ENCODE measurements around the gene OLFML1.
"Not testable (repeated sequence)": the region's sequence is repeated elsewhere in the genome, so short reads cannot be mapped to it uniquely, and the experiment has no call there.

OLFML1 gene

DNA sequence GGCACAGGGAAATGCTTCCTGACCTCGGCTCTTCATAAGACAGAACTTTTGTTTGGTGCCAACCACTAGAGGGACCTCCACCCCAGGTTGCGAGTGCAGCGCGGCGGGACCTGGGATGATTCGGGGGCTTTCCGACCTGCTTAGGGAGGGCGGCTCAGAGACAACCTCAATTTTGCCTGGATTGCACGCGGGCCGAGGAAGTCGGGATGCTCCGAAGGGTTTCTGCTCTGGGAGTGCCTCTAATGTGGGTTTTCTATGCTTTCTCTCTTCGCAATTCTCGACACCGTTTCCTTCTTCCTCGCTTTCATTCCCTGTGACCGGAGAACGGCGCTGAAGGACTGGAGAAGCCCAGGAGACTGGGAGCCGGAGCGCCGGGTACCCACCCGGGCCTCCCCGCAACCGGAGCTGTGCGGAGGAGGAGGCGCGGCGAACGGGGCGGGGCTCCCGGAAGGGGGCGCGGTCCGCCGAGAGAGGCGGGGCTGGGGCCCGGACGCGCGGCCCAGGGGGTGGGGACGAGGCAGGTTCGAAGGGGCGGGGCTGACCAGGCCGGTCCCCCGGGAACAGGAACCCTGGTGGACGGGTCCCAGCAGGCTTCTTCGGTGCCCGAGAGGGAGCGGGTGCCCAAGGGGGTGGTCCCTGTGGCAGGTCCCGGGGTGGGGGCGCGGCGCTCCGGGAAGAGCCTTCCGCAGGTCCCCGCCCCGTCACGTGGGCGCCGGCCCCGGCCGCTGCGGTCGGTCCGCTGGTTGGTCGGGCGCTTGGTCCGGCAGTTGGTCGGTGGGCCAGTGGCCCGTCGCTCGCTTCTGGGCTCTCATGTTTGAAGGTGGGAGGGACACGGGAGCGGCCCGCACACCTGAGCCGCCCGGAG is 28.2 kb downstream of the OLFML1 start, which contains the start of gene PPFIBP2:
Gene PPFIBP2 (plus strand): TSS at position 766 of the 865 bp plus-strand sequence. CDS start 35,477 bp downstream, outside the sequence.
- peak; percentile 92 for DNase-seq

DNA sequence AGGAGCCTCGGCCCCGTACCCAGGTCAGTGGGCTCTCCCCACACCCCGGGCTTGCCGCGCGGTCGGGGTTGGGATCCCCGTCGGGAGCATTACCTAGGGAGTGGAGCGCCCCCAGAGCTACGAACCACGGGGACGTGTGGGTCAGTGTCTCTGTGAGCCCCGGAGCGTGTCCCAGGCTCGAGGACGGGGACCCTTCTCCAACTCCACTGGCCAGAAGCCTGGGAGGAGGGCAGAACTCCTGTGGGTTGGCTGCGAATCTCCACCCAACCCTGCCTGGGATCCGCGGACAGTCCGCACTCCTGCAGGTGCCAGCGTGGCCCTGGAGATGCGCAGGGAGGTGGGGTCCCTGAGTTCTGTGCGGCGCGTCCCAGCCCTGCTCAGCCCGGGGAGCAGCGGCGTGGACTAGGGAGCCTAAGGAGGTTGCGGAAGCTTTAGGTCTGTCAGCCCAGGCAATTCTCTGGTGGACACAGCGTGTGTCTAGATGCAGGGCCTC is 28.8 kb downstream of the OLFML1 start:
- no peak for DNase-seq

DNA sequence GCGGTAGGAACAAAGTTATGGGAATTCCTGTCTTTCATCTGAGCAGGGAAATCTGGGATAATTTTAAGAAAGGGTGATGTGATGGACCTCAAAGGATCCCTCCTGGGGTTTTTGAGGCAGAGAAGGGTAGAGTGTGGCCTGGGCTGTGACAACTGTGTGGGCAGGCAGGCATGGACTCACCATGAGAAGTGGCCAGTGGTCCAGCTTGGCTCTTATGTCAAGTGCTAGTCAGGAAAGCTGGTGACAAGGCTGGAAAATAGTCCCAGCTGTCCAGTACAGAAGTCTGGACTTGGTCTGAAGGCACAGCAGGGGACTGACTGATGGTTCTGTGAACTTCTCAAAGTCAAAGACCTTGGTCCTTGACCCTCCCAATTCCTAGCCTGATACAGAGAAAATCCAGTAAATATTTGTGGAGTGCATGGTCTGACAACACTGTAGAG is 30.2 kb downstream of the OLFML1 start:
- no peak for DNase-seq

DNA sequence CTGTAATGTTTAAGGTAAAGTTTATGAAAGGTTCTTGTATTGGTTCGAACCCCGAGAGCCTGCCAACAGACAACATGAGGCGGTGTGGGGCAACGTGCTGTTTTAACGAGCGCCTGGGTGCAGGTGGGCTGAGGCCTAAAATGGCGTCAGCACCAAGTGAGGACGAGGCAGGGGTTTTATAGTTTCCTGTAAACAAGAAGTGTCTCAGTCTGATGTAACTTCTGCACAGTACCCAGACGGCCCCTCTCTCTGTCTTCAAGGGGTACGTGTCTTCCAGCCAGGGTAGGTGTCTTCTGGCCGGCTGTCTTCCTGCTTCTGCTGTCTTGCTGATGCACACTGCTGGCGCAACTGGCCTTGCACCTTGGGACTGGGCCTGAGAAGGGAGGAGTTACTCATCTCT is 31.2 kb downstream of the OLFML1 start:
- no peak for DNase-seq

DNA sequence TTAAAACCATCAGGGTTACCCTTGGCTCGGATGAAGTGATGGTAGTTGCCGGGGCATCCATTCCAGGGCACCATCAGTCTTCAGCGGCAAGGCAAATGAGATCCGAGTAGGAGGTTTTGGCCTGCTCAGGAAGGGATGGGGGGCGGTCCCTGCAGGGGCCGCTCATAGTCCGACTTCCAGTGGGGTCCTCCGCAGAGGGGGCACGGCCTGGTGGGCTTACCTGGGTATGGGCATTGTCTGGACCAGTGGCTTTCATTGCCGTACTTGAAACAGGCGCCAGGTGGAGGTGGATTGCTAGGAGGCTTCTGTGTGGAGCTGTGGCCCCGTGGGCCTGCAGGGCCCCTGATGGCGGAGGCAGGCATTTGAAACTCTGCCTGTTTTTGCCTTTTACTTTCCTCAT is 32.4 kb downstream of the OLFML1 start:
- not testable (repeated sequence) for DNase-seq

DNA sequence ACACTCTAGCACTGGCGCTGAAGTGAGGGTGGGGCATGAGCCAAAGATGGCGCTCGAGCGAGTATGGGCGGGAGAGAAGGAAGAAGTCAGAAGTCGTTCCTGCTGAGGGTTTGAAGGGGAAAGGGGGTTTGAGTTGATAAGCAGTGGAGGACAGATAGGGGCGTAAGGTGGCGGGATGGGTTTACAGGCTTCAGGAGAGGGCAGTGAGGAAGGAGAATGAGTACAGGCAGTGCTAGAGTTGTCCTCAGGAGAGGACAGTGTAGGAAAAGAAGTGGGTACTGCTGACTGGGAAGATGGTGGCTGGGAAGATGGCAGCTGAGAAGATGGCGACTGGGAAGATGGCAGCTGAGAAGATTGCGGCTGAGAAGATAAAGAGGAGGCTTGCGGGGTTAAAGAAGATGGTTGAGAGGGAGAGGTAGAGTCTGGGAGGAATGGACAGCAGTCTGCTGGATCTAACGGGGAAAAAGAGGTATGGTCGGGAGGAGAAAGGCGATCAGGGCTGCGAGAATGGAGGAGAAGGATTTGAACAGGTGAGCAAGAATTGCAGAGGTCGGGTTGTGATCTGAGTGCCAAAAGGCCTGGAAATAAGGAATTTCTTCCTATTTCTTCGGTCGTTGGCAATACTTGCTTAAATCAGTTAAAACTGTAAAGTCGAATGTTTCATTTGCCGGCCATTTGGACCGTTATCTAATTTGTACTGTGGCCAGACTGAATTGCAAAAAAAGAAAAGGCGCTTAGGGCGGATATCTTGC is 33.7 kb downstream of the OLFML1 start:
- no peak for DNase-seq

DNA sequence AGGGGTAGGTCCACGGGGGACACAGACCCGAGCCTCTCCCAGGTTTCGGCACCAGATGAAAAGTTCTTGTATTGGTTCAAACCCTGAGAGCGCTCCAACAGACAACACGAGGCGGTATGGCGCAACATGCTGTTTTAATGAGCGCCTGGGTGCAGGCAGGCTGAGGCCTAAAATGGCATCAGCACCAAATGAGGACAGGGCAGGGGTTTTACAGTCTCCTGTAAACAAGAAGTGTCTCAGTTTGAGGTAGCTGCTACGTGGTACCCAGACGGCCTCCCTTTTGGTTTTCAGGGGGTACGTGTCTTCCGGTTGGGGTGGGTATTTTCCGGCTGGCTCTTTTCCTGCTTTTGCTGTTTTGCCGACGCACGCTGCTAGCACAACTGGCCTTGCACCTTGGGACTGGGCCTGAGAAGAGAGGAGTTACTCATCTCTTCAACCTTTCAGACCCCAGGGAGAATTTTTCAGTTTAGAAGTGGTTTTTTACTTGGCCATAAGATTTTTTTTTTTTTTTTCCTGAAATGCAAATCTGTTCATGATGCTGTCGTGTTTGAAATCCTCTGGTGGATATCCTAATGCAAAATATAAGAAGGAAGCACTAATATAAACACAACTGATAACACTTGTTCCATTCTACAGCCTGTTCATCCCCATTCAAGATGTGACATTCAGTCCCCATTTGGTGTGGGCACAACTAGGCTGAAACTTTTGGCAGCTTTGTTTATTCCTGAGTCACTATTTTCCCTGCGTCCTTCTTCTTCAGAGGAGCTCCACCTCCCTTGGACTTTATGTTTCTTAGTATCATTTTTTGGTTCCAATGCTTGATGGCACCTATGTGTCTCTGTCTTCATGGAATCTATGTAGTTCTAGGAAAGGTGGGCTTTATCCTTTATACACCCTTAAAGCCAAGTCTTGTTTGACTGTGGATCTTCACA is 35.0 kb downstream of the OLFML1 start:
- no peak for DNase-seq

DNA sequence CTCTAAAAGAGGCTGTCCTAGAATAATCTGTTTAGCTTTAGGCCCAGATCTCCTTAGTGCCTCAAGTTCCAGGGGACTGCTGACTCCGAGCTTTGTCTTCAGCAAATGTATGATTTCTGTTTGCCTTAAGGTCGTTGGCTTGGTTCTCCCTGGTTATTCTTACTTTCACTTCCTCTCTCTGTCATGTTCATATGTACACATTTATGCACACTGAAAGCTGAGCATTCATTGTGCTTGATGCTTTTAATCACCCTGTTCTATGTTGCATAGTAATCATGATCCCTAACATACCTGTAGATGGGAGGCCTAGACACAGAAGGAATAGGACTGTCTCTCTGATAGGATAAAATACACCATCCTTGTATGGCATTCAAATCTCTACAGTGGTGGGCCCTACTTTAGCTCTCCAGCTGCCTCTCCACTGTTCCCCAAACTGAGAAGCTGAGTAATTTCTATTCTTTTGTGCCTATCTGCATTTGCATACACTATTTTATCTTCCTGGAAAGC is 35.7 kb downstream of the OLFML1 start:
- DNase-seq = no peak

DNA sequence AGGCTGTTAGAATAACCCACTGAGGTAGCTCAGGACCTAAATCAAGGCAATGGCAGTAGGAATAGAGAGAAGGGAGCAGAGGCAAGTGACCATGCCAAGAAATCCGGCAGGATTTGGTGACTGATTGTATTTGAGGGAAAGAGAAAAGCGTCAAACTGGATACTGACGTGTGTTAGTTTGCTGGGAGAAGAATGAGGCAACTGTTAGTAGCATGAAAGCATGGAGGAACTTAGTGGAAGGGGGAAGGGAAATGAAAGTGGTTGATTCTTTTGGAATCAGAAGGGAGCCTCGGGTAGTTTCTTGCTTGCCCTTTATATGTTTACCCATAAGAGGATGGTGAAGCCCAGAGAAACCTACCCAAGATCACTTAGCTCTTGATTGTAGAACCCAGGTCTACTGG is 36.8 kb downstream of the OLFML1 start:
- DNase-seq = no peak

DNA sequence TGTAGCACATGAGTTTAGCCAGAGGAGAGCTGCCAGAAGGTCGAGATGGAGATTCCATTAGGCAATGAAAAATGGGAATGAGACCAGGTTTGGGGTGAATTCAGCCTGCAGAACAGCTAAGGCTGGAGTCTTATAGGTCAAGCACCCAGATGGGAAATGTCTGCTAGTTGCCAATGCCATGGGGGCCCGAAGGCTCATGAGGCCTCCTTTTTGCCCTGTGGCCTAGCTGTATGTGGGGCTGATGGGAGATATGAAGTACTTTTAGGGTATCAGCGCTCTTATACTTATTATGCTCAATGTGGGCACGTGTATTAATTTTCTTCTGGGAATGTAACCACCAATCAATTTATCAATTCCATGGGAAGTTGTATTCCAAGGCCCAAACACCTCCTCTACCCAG is 37.2 kb downstream of the OLFML1 start:
- no peak for DNase-seq

DNA sequence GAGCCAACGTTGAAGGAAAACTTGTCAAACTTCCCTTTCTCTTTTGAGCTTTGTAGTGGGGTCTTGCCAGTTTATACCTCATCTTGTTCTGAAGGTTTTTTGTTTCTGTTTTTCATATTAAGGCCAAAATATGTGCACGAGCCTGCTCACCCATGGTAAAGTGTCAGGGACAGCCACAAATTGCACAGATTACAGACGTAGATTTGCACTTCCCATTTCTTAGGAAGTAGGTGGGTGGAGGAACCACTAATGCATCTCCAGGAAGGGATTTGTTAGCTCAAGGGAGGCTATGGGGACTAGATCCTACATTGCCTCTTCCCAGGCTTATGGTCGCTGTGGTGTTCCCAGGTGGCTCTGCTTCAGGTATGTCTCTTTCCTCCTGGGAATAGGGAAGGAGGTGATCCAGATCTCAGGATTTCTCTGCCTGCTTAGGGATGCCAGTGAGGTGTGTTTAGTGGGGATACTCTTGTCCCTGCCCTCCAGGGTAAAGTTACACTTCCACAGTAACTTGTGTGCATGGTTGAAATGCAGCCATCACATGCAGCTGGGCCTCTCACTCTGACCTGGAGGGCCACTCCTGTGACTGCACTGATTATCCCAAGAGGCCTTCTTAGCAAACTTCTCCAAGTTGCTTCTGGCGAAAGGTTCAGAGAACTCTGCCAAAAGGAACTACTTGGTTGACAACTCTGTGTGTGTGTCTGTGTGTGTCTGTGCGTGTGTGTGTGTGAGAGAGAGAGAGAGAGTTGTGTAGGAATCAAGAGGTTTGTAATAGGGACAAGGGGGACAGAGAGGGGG is 38.3 kb downstream of the OLFML1 start:
- no peak for DNase-seq

DNA sequence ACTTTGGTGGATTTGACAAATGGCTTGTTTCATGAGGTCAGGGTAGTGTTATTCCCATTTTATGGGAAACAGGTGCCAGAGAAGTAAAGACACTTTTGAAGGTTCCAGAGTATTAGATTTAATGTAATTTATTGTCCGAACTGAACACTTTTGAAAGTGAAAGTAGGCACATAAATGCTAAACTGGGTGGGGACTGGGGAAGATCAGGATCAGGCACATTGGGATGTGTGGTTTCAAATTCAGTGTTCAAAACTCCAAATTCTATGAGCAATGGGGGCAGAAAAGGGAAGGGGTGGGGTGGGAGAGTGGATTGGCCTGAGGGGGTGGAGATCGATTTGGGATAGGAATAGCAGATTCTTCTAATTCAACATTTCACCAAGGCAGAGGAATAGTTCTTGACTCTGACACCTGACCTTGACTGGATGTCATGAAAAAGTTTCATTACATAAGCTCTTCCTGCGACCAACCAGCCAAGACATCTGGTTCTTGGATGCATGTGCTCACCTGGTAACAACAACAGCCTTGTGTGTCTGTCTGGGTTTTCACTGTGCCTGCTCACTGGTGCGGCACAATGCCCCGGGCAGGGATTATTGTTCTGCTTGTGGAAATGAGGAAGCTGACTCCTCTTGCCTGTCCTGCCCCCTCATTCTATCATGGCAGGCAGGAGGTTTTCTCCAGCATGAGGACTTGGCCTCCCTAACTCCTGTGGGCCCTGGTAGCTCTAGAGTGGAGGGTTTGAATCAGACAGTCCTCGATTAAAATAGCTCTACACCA is 39.3 kb downstream of the OLFML1 start:
- no peak for DNase-seq

DNA sequence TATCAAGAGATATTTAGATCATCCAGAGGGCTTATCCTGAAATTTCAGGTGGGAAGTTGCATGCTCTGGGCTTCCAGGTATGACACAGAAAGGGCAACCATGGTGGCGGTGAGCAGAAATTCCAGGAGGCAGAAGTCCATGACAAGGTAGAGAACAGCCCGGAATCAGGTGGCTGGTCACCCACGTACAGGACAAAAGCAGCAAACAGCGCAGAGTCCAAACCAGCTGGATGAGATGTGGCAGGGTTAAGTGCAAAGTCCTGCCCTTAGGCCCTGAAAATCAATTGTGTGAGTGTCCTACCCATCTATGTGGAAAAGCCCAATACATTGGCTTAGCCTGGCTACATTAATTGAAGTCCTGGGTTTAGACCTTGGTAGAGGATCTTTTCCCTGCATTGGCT is 40.1 kb downstream of the OLFML1 start:
- DNase-seq = no peak

DNA sequence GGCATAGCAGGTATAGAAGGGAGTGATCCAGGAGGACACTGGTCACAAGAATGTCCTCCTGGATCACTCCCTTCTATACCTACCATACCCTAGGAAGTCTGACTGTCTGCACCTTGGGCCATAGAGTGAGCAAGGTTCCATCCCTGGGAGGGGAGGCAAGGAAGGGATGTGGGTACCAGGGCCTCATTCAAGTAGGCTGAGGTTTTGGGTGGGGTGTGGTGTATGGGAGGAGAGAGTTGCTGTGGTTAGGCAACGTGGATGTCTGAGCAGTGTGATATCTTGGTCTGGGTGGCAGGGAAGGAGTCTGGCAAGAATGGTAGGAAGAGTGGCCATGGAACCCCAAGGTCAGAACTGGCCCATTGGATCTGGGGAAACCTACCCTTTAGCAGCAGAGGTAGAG is 41.7 kb downstream of the OLFML1 start:
- DNase-seq = no peak

DNA sequence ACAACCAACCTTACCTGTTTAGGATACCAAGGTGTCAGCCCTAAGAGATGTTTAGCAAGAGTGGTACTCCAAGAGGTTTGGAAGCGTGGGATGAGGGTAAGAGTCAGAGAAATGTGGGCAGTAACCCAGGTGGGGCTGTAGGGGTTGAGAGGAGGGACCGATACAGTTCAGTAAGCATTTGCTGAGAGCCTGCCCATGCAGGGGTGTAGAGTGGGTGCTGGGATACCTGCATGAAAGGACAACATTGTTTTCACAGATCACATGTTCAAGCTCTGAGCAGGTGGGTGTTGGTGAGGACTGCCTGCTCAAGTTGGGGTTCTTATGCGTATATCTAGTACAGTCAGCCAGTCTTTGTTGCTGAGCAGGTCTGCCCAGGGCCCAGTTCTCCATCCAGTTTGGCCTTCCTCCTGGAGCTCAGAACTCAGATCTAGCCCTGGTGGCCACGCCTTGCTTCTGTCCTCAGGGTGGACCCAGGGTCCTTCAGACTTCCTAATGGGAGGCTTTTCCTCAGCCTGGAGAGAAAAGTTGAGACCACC is 43.3 kb downstream of the OLFML1 start:
- DNase-seq = no peak

DNA sequence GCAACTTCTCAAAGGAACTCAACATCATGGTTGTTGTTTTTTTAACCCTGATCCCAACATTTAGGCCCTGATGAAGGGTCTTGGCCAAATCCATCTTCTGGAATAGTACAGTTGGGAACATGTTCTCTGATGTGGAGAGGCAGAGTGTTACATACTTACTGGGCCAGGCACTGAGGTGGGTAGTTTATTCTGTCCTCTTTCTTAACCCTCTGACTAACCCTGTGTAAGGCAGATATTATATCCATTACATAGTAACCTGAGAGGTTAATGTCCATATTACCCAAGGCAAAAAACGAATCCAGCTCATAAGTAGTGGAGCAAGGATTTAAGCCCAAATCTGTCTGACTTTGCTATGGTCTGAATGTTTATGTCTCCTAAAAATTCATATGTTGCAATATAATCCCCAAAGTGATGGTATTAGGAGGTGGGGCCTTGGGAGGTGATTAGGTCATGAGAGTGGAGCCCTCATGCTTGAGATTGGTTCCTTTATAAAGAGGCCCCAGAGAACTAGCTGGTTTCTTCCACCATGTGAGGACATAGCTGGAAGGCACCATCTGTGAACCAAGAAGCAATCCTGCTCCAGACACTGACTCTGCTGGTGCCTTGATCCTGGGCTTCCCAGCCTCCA is 44.8 kb downstream of the OLFML1 start:
- DNase-seq = no peak

DNA sequence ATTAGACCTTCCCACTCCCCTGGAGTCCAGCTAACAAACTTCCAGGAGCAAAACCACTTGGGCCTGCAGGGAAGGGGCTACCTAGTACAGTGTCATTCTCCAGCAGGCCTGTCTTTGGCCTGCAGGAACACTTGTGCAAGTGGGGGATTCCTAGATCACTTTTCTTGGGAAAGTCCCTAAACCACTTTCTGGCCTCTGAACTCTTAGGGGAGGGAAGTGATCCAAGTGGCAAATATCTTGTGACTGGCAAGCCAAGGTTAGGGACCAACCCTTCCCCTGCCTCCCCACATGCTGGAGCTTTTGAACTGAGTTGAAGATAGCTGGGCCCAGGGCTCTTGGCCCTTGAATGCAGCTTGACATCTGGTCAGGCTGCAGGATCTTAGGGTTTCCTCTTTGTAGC is 45.7 kb downstream of the OLFML1 start:
- no peak for DNase-seq

DNA sequence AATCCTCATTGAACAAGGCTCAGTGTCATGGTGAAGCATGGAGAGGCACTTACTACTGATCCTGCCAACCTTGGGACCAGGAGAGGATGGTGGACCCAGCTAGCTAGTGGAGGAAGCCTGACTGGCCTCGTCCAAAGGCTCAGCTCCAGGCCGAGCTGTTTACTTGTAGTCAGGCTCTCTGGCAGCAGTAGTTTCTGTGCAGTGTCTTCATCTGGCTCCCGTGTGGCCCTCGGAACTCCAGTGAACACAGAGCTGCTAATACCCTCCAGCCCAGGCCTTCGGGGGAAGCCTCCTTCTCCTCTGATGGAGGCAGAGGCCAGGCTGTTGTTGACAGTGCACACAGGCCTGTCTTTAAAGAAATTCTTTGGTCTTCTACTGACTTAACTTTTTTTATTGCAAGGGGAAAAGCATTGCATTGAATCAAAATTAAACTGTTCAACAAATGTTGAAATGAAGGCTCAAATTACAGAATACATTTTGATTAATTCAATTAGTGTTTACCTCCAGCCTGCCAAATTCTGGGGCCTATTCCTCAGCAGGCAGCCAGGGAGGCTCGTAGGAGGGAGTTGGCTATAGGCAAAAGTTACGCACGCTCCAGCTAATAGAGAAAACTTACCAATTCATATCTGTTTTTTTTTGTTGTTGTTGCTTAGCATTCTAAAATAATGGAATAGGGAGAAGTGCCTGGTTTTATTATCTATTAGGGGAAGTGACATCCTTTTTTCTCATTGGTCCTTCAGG is 47.3 kb downstream of the OLFML1 start:
- DNase-seq = no peak

All from activated CD4-positive, CD25-positive, alpha-beta regulatory T cell treated with anti-CD3 and anti-CD28 coated beads, Interleukin-2, amount 50 U/mL, for 72 hours (primary cell).